Right cardiac atrium (tissue), 5 donors: ENCODE results near the gene MAMDC4. TPM values are rescaled to one million over a fixed set of nuclear protein-coding genes. Genes with fewer than 3 reads are reported as not detected.

Experiments
- ATAC-seq, 2 donors: fragments of 200-7000 bp; cut with Tn5 transposase; one replicate each; pipeline versions ENCODE4 v1.8.0 to v1.9.1; 2020; ENCODE audit warnings: moderate library complexity in 2 of 2, mild to moderate bottlenecking in 1 of 2
- DNase-seq, 3 donors: peaks; one replicate each; pipeline ENCODE4 v3.0.0-alpha.2; 2020
- H3K27ac ChIP-seq: one replicate; pipeline ENCODE4 v1.5.1; 2013; ENCODE audit warnings: mild to moderate bottlenecking, low read length, control low read depth, moderate library complexity
- H3K27me3 ChIP-seq: one replicate; pipeline ENCODE4 v1.6.1; 2013; ENCODE audit not compliant: control insufficient read depth, insufficient read depth
- H3K4me1 ChIP-seq: one replicate; pipeline ENCODE4 v1.6.1; 2013; ENCODE audit warnings: low read length; ENCODE audit not compliant: control insufficient read depth, insufficient read depth
- H3K4me3 ChIP-seq: one replicate; pipeline ENCODE4 v1.5.1; 2013; ENCODE audit warnings: low read length, control low read depth
- H3K9me3 ChIP-seq: one replicate; pipeline ENCODE4 v1.6.1; 2013; ENCODE audit warnings: low read length; ENCODE audit not compliant: control insufficient read depth
- WGBS: extraction: QIAGEN DNeasy Blood & Tissue Kit; methylation state at CpG from one replicate; pipeline ENCODE4 v1.1.7; 2013; 5-methylcytosine and 5-hydroxymethylcytosine counted together
- intact Hi-C, 4 donors: fragments of 100-400 bp; cut with DNase I; formaldehyde crosslinking; loops; one replicate each; pipeline versions ENCODE4 v1.11.0 to v1.14.0; 2022 to 2023
- polyA plus RNA-seq: library from polyadenylated mRNA; stranded (reverse); fragments of 200-250 nt; gene quantifications from one replicate; pipeline ENCODE4 v1.2.3, GENCODE V29; 2013
- total RNA-seq, 4 donors: library from RNA; stranded (reverse); fragmentation: NEBNext Ultra II Directional; extraction: Animal tissue kit (Norgen Biotek cat#: 25700); gene quantifications; one replicate each; pipeline ENCODE4 v1.2.1, GENCODE V29; 2021
- donor health status: healthy with polysubstance abuse.
- donor health status: DM: no; HTN: yes; CAD: no.
- donor health status: DM: no; HTN: no; CAD: no.
- donor health status: DM: no; HTN: yes; CAD: no; lungs with severe emphysema.
- donor health status: DM: yes; HTN: yes; CAD: no.

MAMDC4 gene
- total and polyA plus RNA-seq, 5 donors: 3.0 to 10.8 (median 5.2) TPM

GRCh38 chr9:136826188-136826541 lies 26.0 kb upstream of the MAMDC4 start:
- intact Hi-C loops: no loop called here
- WGBS: 91% methylated on average over 17 of the region's 17 CpGs
- Histone ChIP-seq H3K4me3 (no peak overlapping the region), H3K27ac (no peak overlapping the region), H3K9me3 (no peaks in the 10 kb centered on the region), H3K27me3 (no peaks in the 10 kb centered on the region), H3K4me1 (peaks cover under 1% of the 10 kb centered on the region)
- ATAC-seq (no peak), DNase-seq (no peak)

GRCh38 chr9:136826703-136827582 lies 25.2 kb upstream of the MAMDC4 start:
- H3K27me3 ChIP-seq: no peaks in the 10 kb centered on the region
- H3K4me1 ChIP-seq: no peaks in the 10 kb centered on the region
- ATAC-seq: no peak
- H3K4me3 ChIP-seq: no peak overlapping the region
- H3K9me3 ChIP-seq: no peaks in the 10 kb centered on the region
- DNase-seq: peak in 2 of 3 donors; percentile 47
- no peak overlapping the region for H3K27ac ChIP-seq
- WGBS: 90% methylated on average over 24 of the region's 24 CpGs
- intact Hi-C loops: no loop called here

- ATAC-seq (no peak), DNase-seq (peak in 2 of 3 donors; percentile 33 to 43)
- H3K9me3 ChIP-seq: no peaks in the 10 kb centered on the region
- WGBS: 93% methylated on average over 14 of the region's 14 CpGs
- intact Hi-C loops: no loop called here
- H3K27me3 ChIP-seq: no peaks in the 10 kb centered on the region
- no peak overlapping the region for H3K4me3 ChIP-seq
- H3K27ac ChIP-seq: no peak overlapping the region
- H3K4me1 ChIP-seq: no peaks in the 10 kb centered on the region
These were observed 24.2 kb upstream of the MAMDC4 start for GRCh38 chr9:136827794-136828473.

DNA sequence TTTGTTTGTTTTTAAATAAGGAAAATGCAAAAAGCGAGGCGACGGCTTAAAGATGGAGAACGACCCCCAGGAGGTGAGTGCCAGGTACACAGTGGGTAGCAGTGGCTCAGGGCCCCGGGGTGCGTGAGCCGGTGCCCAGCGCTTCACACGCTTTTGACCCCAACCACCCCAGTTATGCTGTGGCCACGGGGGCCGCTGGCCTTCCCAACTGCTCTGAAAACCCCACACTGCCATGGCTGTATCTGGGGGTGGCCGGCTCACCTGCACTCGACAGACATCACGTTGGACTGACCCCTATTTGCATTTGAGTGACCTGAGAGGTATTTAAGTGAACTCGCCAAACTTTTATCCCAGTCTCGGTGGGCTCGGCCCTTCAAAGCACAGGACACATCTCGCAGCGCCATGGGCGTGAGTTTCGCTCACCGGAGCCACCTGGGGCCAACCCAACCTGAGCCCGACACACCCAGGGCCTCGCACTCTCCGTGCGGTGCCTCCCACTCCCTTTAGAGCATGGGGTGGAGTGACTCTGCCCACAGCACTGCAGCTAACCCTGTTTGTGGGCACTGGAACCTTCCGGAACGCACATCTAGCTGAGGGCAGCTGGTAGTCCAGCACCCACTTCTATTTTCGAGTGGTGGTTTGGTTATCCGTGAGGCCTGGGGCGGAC lies 23.5 kb upstream of the MAMDC4 start:
- Histone ChIP-seq H3K27ac (no peak overlapping the region), H3K4me3 (no peak overlapping the region), H3K4me1 (no peaks in the 10 kb centered on the region), H3K9me3 (no peaks in the 10 kb centered on the region), H3K27me3 (no peaks in the 10 kb centered on the region)
- ATAC-seq (no peak), DNase-seq (peak in 2 of 3 donors; percentile 26 to 38)
- intact Hi-C loops: no loop called here
- 94% methylated on average over 31 of the region's 31 CpGs for WGBS

DNA sequence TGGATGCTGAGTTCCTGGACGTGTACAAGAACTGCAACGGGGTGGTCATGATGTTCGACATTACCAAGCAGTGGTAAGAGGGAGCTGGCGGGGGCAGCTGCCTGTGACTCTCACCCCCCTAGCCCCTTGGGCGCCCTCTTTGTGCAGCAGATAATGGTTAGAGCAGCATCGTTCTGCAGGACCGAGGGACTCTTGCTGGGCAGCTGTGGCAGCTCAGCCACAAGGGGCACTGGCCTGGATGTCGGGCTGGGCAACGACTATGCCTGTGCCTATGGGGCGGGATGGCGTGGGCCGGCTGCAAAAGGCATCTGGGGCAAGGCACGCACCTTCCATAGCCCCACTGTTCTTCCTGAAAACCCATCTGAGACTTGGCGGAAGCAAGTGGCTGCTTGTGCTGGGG lies 22.7 kb upstream of the MAMDC4 start:
- WGBS: 86% methylated on average over 14 of the region's 14 CpGs
- DNase-seq: peak in 2 of 3 donors; percentile 13 to 27

GRCh38 chr9:136829981-136830885 lies 21.9 kb upstream of the MAMDC4 start:
- 90% methylated on average over 41 of the region's 41 CpGs for WGBS
- H3K27me3 ChIP-seq: no peaks in the 10 kb centered on the region
- peak; percentile 12 to 52 (median 51) for DNase-seq
- H3K4me3 ChIP-seq: no peak overlapping the region
- H3K9me3 ChIP-seq: no peaks in the 10 kb centered on the region
- no peaks in the 10 kb centered on the region for H3K4me1 ChIP-seq
- intact Hi-C loops: no loop called here
- H3K27ac ChIP-seq: no peak overlapping the region
- no peak for ATAC-seq

More for the DNA sequence above, 22.7 kb upstream of the MAMDC4 start:
- H3K27me3 ChIP-seq: no peaks in the 10 kb centered on the region
- no peaks in the 10 kb centered on the region for H3K9me3 ChIP-seq
- intact Hi-C loops: no loop called here
- H3K4me3 ChIP-seq: no peak overlapping the region
- no peak overlapping the region for H3K27ac ChIP-seq
- ATAC-seq: no peak
- no peaks in the 10 kb centered on the region for H3K4me1 ChIP-seq

GRCh38 chr9:136831002-136831719 lies 21.0 kb upstream of the MAMDC4 start:
- Histone ChIP-seq H3K9me3 (no peaks in the 10 kb centered on the region), H3K4me1 (no peaks in the 10 kb centered on the region), H3K4me3 (no peak overlapping the region), H3K27me3 (no peaks in the 10 kb centered on the region), H3K27ac (no peak overlapping the region)
- ATAC-seq (no peak), DNase-seq (peak in 2 of 3 donors; percentile 30 to 38)
- intact Hi-C loops: no loop called here
- WGBS: 90% methylated on average over 30 of the region's 30 CpGs

GRCh38 chr9:136831720-136832104 lies 20.4 kb upstream of the MAMDC4 start:
- DNase-seq: peak; percentile 23 to 61 (median 30)
- no peak for ATAC-seq
- WGBS: 89% methylated on average over 23 of the region's 23 CpGs

GRCh38 chr9:136832581-136832980 lies 19.6 kb upstream of the MAMDC4 start:
- intact Hi-C loops: no loop called here
- 93% methylated on average over 9 of the region's 9 CpGs for WGBS
- H3K9me3 ChIP-seq: no peaks in the 10 kb centered on the region
- H3K4me1 ChIP-seq: no peaks in the 10 kb centered on the region
- H3K4me3 ChIP-seq: no peak overlapping the region
- DNase-seq: peak in 2 of 3 donors; percentile 19 to 45
- no peak for ATAC-seq
- no peaks in the 10 kb centered on the region for H3K27me3 ChIP-seq
- no peak overlapping the region for H3K27ac ChIP-seq

More at GRCh38 chr9:136831720-136832104, 20.4 kb upstream of the MAMDC4 start:
- Histone ChIP-seq H3K27ac (no peak overlapping the region), H3K27me3 (no peaks in the 10 kb centered on the region), H3K4me1 (no peaks in the 10 kb centered on the region), H3K9me3 (no peaks in the 10 kb centered on the region), H3K4me3 (no peak overlapping the region)
- intact Hi-C loops: no loop called here
